ENCODE data around the gene ANTKMT. TPM values are rescaled to one million over a fixed set of nuclear protein-coding genes. Genes with fewer than 3 reads are reported as not detected.

ANTKMT gene
- total RNA-seq, 1 donor: 5.8 TPM

DNA sequence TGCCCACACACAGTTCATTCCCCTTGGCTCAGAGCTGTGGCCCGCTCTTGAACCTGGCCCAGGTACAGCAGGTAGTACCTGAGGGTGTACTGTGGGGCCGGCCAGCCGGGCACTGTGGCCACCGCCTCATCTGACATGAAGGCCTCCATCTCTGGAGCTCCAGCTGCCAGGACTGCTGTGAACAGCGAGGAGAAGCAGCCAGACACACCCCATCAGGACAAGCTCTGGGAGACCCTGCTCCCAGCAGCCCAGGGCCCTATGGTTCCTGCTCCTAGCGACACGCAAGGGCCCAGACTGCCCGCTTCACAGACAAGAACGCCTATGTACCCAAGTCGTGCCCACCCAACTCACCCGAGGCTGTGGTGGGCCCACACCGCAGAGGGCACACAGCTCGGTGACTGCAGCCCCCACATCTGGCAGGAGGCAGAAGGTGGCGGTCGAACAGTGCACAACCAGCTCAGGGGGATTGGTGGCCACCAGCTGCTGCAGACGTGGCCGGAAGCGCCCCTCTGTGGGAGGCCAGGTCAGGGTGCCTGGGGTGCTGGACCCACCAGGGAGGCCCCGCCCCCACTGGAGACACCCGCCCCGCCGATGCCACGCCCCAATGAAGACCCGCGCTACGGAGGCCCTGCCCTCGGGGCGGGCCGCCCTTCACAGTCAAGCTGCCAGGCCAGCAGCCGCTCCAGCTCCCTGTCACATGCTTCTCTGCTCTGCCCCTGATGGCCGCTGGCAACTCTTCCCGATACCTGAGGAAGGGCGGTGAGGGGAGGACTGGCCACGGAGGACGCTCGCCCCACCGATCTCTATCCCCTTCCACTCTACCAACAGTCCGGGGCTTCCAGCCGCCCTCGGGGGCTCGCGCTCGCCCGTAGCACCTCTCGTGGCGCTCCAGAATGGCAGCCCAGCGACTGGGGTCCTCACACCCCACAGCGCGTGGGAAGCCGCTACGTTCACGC, 41.8 kb upstream of the ANTKMT start:
- H3K4me3 ChIP-seq (ENCODE audit: low read length): peak overlapping the region; percentile 23
- no peaks in the 10 kb centered on the region for H3K27me3 ChIP-seq (ENCODE audit: insufficient read depth, low read length)
- H3K9me3 ChIP-seq (ENCODE audit: low read depth, low read length): no peaks in the 10 kb centered on the region
- peaks cover 48% of the 10 kb centered on the region for H3K4me1 ChIP-seq (ENCODE audit: insufficient read depth, low read length)

DNA sequence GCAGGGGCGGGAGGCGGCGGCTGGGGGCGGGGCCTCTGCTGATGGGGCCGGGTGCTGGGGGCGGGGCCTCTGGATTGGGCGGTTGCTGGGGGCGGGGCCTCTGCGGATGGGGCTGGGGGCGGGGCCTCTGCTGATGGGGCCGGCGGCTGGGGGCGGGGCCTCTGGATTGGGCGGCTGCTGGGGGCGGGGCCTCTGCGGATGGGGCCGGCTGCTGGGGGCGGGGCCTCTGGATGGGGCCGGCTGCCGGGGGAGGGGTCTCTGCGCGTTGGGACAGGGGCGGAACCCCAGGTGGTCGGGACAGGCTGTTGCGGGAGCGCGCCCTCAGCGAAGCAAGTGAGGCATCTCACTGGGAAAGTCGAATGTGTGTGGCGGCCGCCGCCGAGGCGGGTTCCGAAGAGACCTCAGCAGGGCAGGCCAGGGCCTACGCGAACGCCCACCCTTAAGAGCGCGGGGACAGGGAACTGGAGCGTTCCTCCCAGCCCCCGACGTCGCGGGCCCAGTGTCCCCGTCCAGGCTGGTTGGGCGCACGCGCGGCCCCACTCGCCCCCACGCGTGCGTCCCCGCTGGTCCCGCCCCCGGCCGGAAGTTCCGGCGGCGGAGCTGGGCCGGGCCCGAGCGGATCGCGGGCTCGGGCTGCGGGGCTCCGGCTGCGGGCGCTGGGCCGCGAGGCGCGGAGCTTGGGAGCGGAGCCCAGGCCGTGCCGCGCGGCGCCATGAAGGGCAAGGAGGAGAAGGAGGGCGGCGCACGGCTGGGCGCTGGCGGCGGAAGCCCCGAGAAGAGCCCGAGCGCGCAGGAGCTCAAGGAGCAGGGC, 40.9 kb upstream of the ANTKMT start, which contains the start of gene STUB1:
TSS of gene STUB1 (plus strand) at position 597 of the 811 bp plus-strand sequence. CDS start at position 713, 116 bp downstream.
- Histone ChIP-seq H3K4me3 (ENCODE audit: low read length) (peak within 1 kb of the TSS; percentile 72), H3K9me3 (ENCODE audit: low read depth, low read length) (no peaks in the 10 kb centered on the region), H3K27me3 (ENCODE audit: insufficient read depth, low read length) (no peaks in the 10 kb centered on the region), H3K4me1 (ENCODE audit: insufficient read depth, low read length) (peaks cover 51% of the 10 kb centered on the region)

DNA sequence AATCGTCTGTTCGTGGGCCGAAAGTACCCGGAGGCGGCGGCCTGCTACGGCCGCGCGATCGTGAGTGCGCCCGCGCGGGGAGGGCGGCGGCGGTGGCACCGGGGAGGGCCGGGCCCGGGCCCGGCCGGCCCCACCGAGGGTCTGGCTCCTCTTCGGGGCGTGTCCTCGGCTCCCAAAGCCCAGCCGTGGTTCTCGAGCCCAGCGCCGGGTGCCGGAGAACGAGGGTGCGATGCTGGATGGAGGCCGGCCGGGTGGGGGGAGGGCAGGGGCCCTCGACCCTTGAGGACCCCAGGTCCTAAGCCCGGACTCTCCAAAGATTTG, 40.4 kb upstream of the ANTKMT start:
- Histone ChIP-seq H3K4me3 (ENCODE audit: low read length) (peak overlapping the region; percentile 72), H3K9me3 (ENCODE audit: low read depth, low read length) (no peaks in the 10 kb centered on the region), H3K4me1 (ENCODE audit: insufficient read depth, low read length) (peaks cover 52% of the 10 kb centered on the region), H3K27me3 (ENCODE audit: insufficient read depth, low read length) (no peaks in the 10 kb centered on the region)

DNA sequence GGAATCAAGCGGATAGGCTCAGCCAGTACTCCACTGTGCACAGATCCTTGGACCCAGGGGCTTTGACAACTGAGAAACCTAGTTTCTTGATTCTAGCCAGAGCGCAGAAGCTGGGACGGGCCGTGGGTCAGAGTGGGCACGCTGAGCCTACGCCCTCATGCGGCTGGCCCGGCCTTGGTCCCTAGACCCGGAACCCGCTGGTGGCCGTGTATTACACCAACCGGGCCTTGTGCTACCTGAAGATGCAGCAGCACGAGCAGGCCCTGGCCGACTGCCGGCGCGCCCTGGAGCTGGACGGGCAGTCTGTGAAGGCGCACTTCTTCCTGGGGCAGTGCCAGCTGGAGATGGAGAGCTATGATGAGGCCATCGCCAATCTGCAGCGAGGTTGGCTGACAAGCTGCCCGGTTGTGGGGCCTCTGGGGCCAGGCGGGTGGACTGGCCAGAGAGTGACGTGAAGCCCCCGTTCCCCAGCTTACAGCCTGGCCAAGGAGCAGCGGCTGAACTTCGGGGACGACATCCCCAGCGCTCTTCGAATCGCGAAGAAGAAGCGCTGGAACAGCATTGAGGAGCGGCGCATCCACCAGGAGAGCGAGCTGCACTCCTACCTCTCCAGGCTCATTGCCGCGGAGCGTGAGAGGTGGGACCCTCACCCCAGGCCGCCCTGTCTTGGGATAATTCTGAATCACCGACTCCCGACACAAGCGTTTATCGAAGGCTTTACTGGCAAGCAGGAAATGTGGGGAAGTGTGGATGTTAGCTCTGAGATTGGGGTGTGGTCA, 39.8 kb upstream of the ANTKMT start:
- Histone ChIP-seq H3K4me1 (ENCODE audit: insufficient read depth, low read length) (peaks cover 52% of the 10 kb centered on the region), H3K4me3 (ENCODE audit: low read length) (peak overlapping the region; percentile 72)

DNA sequence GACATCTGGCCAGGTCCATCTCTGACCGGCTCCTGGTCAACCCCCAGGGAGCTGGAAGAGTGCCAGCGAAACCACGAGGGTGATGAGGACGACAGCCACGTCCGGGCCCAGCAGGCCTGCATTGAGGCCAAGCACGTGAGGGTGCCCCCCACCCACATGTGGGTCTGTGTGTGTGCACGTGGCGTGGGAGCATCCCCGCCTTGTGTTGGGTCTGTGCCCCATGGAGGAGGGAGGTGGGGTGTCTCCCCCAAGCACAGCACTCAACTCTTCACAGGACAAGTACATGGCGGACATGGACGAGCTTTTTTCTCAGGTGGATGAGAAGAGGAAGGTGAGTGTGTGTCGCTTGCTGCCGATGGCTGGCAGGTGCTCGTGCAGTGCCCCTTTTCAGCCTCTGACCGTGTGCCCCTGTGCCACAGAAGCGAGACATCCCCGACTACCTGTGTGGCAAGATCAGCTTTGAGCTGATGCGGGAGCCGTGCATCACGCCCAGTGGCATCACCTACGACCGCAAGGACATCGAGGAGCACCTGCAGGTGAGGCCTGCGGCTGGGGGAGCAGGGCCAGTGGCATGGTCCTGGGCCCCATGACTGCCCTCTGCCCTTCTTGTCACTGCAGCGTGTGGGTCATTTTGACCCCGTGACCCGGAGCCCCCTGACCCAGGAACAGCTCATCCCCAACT, 39.1 kb upstream of the ANTKMT start:
- Histone ChIP-seq H3K4me1 (ENCODE audit: insufficient read depth, low read length) (peaks cover 52% of the 10 kb centered on the region), H3K4me3 (ENCODE audit: low read length) (no peak overlapping the region), H3K9me3 (ENCODE audit: low read depth, low read length) (no peaks in the 10 kb centered on the region), H3K27me3 (ENCODE audit: insufficient read depth, low read length) (no peaks in the 10 kb centered on the region)

More for the DNA sequence above, 39.8 kb upstream of the ANTKMT start:
- Histone ChIP-seq H3K9me3 (ENCODE audit: low read depth, low read length) (no peaks in the 10 kb centered on the region), H3K27me3 (ENCODE audit: insufficient read depth, low read length) (no peaks in the 10 kb centered on the region)

DNA sequence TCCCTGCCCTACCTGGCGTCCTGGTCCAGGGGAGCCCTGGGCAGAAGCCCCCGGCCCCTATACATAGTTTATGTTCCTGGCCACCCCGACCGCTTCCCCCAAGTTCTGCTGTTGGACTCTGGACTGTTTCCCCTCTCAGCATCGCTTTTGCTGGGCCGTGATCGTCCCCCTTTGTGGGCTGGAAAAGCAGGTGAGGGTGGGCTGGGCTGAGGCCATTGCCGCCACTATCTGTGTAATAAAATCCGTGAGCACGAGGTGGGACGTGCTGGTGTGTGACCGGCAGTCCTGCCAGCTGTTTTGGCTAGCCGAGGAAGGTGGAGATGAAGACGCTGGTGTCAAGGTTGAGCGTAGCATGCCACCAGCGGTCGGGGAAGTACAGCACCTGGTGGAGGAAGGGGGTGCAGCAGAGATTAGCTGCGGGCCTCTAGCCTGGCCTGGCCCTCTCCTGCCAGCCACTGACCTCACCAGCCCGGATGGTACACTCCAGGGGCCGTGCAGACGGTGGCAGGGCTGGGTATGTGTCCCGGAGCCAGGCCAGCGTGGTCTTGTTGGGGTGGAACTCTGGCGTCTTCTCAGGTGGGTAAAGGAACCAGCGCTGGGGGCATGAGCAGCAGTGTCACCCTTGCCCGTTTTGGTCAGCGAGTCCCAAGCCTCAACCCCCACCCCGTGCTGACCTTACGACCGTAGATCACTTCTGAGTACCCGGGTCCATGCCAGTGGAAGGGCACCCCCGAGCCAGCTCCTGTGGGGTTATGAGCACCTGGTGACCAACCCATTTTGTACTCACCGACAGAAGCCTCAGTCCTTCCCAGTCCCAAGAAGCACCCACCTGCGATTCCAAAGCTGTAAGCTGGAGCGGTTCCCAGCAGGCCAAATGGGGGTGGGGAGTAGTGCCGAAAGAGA, 38.2 kb upstream of the ANTKMT start:
- Histone ChIP-seq H3K4me1 (ENCODE audit: insufficient read depth, low read length) (peaks cover 52% of the 10 kb centered on the region), H3K4me3 (ENCODE audit: low read length) (no peak overlapping the region), H3K27me3 (ENCODE audit: insufficient read depth, low read length) (no peaks in the 10 kb centered on the region)

DNA sequence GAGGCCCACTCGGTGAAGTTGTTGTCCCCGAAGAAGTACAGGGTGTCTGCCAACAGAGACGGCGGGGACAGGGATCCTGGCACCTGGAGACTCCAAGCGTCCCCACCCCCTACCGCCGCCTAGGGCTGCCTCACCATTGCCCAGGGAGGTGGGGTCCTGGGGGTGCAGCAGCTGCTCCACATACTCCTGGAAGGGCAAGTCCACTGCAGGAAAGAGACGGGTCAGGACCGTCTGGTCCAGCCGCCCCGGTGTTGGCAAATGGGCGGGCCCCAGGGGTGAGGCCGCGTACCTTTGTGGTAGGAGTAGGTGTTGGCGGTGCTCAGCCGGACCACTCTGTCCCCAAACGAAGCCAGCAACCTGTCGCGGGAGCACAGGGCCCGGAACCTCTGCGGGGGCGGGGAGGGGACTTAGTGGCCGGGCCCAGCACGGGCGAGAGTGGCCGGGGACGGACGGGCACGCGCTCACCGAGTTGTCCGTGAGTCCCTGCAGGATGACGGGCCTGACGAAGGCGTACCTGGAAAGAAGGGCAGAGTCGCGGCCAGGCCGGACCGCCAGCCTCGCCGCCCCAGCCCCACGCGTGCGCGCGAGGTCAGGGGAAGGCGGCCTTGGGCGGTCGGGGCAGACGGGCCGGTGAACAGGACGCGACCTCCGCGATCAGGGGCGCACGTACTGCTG, 37.4 kb upstream of the ANTKMT start:
- H3K9me3 ChIP-seq (ENCODE audit: low read depth, low read length): no peaks in the 10 kb centered on the region
- peaks cover 52% of the 10 kb centered on the region for H3K4me1 ChIP-seq (ENCODE audit: insufficient read depth, low read length)
- H3K4me3 ChIP-seq (ENCODE audit: low read length): peak overlapping the region; percentile 44
- H3K27me3 ChIP-seq (ENCODE audit: insufficient read depth, low read length): no peaks in the 10 kb centered on the region

More for the DNA sequence above, 38.2 kb upstream of the ANTKMT start:
- H3K9me3 ChIP-seq (ENCODE audit: low read depth, low read length): no peaks in the 10 kb centered on the region

DNA sequence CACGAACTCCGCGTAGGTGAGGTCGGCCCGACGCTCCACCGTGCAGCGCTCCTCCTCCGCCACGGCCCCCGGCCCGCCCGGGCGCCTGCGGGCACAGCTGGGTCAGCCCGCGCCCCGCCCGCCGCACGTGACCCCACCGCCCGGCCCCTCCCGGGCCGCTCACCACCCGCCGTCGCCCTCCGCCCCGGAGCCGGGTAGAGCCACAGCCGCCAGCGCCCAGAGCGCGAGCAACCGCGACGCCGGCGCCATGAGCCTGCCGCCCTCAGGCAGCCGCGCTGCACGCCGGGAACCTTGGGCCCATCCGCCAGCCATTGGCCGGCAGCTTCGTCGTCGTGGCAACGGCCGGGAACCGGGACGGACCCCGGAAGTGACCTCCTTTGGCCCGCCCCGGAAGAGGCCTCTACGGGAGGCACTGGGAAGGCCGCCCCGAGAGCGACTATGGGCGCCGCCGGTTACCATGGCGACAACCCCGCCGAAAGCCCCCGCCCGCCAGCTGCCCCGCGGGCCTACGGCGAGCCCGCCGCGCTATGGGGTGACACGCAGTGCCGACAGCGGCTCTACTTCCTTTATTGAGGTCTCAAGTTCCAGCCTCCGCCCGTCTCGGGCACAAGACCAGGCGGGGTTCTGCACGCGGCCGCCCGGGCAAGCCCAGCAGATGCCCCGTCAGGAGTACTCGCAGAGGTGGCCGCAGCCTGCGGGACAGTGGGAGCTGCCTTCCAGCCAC, 36.7 kb upstream of the ANTKMT start, which contains the start of gene JMJD8:
TSS of gene JMJD8 (minus strand) at position 264 of the 724 bp plus-strand sequence. CDS start at position 249, 15 bp downstream.
- H3K9me3 ChIP-seq (ENCODE audit: low read depth, low read length): no peaks in the 10 kb centered on the region
- H3K4me1 ChIP-seq (ENCODE audit: insufficient read depth, low read length): peaks cover 54% of the 10 kb centered on the region
- H3K4me3 ChIP-seq (ENCODE audit: low read length): peak within 1 kb of the TSS; percentile 44
- H3K27me3 ChIP-seq (ENCODE audit: insufficient read depth, low read length): no peaks in the 10 kb centered on the region

DNA sequence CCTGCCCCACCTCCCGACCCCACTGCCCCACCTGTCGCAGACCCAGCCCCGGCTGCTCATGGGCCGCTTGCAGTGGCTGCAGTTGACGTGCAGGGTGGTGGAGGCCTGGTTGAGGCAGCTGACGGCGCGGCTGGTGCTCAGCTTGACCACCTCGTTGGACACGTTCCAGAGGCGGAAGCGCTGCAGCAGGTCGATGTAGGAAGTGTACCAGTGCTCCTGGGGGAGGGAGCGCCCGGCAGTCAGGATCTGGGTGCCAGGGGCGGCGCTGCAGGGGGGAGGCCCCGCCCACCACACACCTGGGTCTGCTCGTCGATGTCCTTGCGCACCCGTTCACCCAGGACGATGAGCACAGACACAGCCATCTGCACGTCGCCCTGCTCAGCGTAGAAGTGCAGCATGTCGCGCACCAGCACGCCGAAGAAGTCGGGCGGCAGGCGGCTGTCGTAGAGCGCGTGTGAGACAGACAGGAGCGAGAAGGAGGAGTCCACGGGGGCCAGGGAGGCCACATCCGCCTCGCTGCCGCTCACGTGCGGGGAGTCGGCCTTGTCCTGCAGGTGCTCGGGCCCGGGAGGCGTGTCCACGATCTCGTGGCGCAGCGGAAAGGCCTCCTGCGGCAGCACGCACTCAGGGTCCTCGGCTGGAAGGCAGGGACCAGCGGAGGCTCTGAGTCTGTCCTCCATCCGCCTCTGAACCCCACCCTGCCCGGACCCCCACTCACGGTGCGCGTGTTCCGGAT, 35.8 kb upstream of the ANTKMT start:
- H3K4me3 ChIP-seq (ENCODE audit: low read length): no peak overlapping the region
- peaks cover 57% of the 10 kb centered on the region for H3K4me1 ChIP-seq (ENCODE audit: insufficient read depth, low read length)

DNA sequence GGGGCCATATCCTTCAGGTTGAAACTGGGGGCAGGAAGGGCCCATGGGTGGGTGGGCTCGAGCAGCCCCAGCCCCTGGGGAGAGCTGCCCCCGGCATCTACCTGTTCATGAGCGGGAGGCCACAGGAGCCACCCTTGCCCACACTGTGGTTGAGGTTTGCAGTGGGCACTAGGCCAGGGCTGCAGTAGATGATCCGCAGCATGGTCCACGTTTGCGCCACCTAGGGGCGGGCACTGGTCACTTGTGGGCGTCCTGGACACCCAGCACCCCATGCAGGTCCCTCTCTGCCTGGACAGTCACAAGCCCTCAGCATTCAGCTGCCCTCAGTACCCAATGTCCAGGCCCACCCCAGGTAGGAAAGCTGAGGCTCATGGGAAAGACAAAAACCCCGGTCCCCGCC, 35.0 kb upstream of the ANTKMT start:
- no peaks in the 10 kb centered on the region for H3K27me3 ChIP-seq (ENCODE audit: insufficient read depth, low read length)
- H3K4me1 ChIP-seq (ENCODE audit: insufficient read depth, low read length): peaks cover 57% of the 10 kb centered on the region
- no peaks in the 10 kb centered on the region for H3K9me3 ChIP-seq (ENCODE audit: low read depth, low read length)
- no peak overlapping the region for H3K4me3 ChIP-seq (ENCODE audit: low read length)

More for the DNA sequence above, 35.8 kb upstream of the ANTKMT start:
- H3K27me3 ChIP-seq (ENCODE audit: insufficient read depth, low read length): no peaks in the 10 kb centered on the region
- no peaks in the 10 kb centered on the region for H3K9me3 ChIP-seq (ENCODE audit: low read depth, low read length)

DNA sequence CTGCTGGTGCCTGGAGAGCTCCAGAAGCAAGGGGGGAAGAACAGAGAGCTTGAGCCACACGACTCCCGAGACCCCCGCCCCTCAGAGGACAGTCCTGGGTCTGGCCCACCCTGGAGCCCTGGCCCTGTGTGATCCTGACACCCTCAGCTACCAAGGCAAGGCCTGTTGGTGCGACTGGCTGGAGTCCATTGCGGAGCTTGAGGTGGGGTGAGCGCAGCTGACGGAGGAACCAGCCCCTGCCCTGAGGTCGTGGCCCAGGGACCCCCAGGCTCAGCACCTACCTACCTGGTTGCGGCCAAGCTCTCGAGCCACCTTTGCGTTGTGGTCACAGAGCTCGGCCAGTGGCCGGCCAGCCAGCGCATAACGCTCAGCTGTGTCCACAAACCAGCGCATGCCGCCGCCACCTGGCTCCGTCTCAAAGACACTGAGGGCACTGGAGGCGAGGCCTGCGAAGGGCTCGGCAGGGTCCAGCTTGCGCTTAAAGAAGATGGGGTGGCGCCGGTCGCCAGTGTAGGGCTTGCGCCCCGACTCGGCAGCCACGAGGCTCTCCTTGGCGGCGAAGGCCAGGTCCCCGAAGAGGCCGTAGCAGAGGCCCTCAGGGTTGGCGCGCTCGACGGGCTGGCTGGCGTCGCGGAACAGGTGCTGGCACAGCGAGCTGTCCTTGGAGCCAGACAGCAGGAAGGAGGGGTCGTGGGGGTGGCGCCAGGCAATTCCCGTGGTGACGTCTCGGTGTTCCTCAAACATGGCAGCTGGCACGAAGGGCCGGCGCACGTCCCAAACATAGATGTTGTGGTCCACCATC, 34.3 kb upstream of the ANTKMT start:
- no peaks in the 10 kb centered on the region for H3K27me3 ChIP-seq (ENCODE audit: insufficient read depth, low read length)
- H3K4me3 ChIP-seq (ENCODE audit: low read length): no peak overlapping the region
- no peaks in the 10 kb centered on the region for H3K9me3 ChIP-seq (ENCODE audit: low read depth, low read length)
- peaks cover 50% of the 10 kb centered on the region for H3K4me1 ChIP-seq (ENCODE audit: insufficient read depth, low read length)

Measured in mononuclear cell (primary cell).